ENCODE measurements around the gene ZDHHC7. TPM values are rescaled to one million over a fixed set of nuclear protein-coding genes. Genes with fewer than 3 reads are reported as not detected.

ZDHHC7 gene
- total and polyA plus RNA-seq, 2 of the 8 experiments (the other 6 are each of a cell fraction or from before 2014, with no cell fraction given): 40.5 to 56.3 TPM

GRCh38 chr16:84940670-84941551 lies 70.4 kb downstream of the ZDHHC7 start:
- ChIA-PET CTCF (ENCODE audit: partially characterized antibody) (interaction anchor here (1.2 to 5.1 kb wide), 3 partner anchors 11 to 19 kb away, joined by 3 to 38 read pairs (median 18); no protein-coding TSS in a partner anchor), POLR2A (ENCODE audit: partially characterized antibody) (interaction anchor here (0.6 kb wide), 1 partner anchor 11 kb away, joined by 3 read pairs; no protein-coding TSS in a partner anchor)
- peaks cover 0 to 3% (median 0%) of the 10 kb centered on the region in 4 experiments; a peak in 1 of 7 replicates for H3K4me1 ChIP-seq (replicated peaks in 1 of 4; ENCODE audit: control insufficient read depth in 3 of 4, insufficient read depth in 4 of 4, low read length in 3 of 4)
- peak overlapping the region; percentile 9 for H4K8ac ChIP-seq (ENCODE audit: extremely low read depth, insufficient read depth, low read length)
- H3K4me3 ChIP-seq (ENCODE audit: extremely low read depth in 1 of 4, insufficient read depth in 2 of 4, low read depth in 3 of 4, low read length in 4 of 4): no peak overlapping the region
- no peak overlapping the region for H3K14ac ChIP-seq (ENCODE audit: insufficient read length)
- no peak overlapping the region for H3K4ac ChIP-seq (replicated peaks; ENCODE audit: insufficient read length, low read depth, low read length)
- peak overlapping the region; percentile 46; the same call in 1 of the 2 replicates for H2AFZ ChIP-seq (ENCODE audit: low read length)
- H3K27ac ChIP-seq (ENCODE audit: low read depth, low read length): no peak overlapping the region
- H4K91ac ChIP-seq (replicated peaks; ENCODE audit: insufficient read length, low read length): no peak overlapping the region
- H2BK12ac ChIP-seq (ENCODE audit: low read depth, low read length): no peak overlapping the region
- no peaks in the 10 kb centered on the region for H3K23me2 ChIP-seq (ENCODE audit: low read depth, low read length)
- no peak overlapping the region for H3K23ac ChIP-seq (ENCODE audit: insufficient read length)
- no peaks in the 10 kb centered on the region for H3K79me2 ChIP-seq (ENCODE audit: control insufficient read depth in 1 of 2, insufficient read depth in 2 of 2, low read length in 2 of 2)
- H3K9ac ChIP-seq (replicated peaks in 1 of 4; ENCODE audit: extremely low read depth in 1 of 4, low read depth in 3 of 4, low read length in 3 of 4): no peak overlapping the region
- WGBS, 2 experiments (ENCODE audit: extremely low coverage in 1 of 2, insufficient coverage in 1 of 2, insufficient read length in 1 of 2, insufficient replicate concordance in 2 of 2, low coverage in 1 of 2, low lambda C conversion rate in 2 of 2, missing lambda C conversion rate in 1 of 2): 91% methylated on average over 33 of the region's 41 CpGs; no CpG with 5 or more reads in 1 of the 2 experiments
- H3K27me3 ChIP-seq (replicated peaks in 1 of 4; ENCODE audit: control insufficient read depth in 3 of 4, extremely low read depth in 1 of 4, insufficient read depth in 3 of 4, low read length in 3 of 4): no peaks in the 10 kb centered on the region
- no peaks in the 10 kb centered on the region for H3K9me3 ChIP-seq (ENCODE audit: insufficient read depth in 2 of 2, low read depth in 1 of 2, low read length in 1 of 2)
- no peak overlapping the region for H3K18ac ChIP-seq (ENCODE audit: extremely low read depth, low read length)
- H4K20me1 ChIP-seq (replicated peaks in 1 of 2; ENCODE audit: control insufficient read depth in 1 of 2, insufficient read depth in 2 of 2, low read length in 2 of 2): no peaks in the 10 kb centered on the region
- H2BK5ac ChIP-seq (ENCODE audit: low read depth, low read length): no peak overlapping the region; the same call in 1 of the 2 replicates
- no peaks in the 10 kb centered on the region for H3K36me3 ChIP-seq (ENCODE audit: control insufficient read depth in 2 of 4, insufficient read depth in 4 of 4, low read length in 3 of 4)
- no peak overlapping the region for H2BK15ac ChIP-seq (ENCODE audit: low read length)
- FAIRE-seq: no peak
- DNase-seq (ENCODE audit: low read depth in 1 of 2, low spot score in 2 of 2): no peak
- H3K79me1 ChIP-seq (ENCODE audit: low read depth, low read length): no peaks in the 10 kb centered on the region
- no peak overlapping the region for H3K56ac ChIP-seq (replicated peaks; ENCODE audit: insufficient read length, low read depth, low read length)
- no peak overlapping the region for H4K5ac ChIP-seq (ENCODE audit: insufficient read length, low read depth, low read length)
- H2BK20ac ChIP-seq (ENCODE audit: low read length): no peak overlapping the region
- H3K4me2 ChIP-seq (ENCODE audit: insufficient read depth in 1 of 2, low read depth in 2 of 2, low read length in 2 of 2): no peak overlapping the region
- H2BK120ac ChIP-seq (replicated peaks; ENCODE audit: low read depth, low read length): no peak overlapping the region
- no peak overlapping the region for H2AK5ac ChIP-seq (ENCODE audit: low read depth, low read length)
- TF ChIP-seq E2F6 (IDR thresholded peaks at IDR 0.05) (no peak), PHF8 (conservative IDR thresholded peaks at IDR 0.05; ENCODE audit: low read depth, low read length) (no peak), YY1 (IDR thresholded peaks at IDR 0.05; ENCODE audit: low read depth, low read length) (no peak), RFX5 (IDR thresholded peaks at IDR 0.05; ENCODE audit: borderline replicate concordance, low read depth, low read length) (no peak), GTF2F1 (IDR thresholded peaks at IDR 0.05; ENCODE audit: borderline replicate concordance, low read depth, low read length) (no peak), SP4 (IDR thresholded peaks at IDR 0.05; ENCODE audit: low read length) (no peak), MAX (IDR thresholded peaks at IDR 0.05) (no peak), EGR1 (IDR thresholded peaks at IDR 0.05; ENCODE audit: borderline replicate concordance, low read depth, low read length) (no peak), CHD1 (IDR thresholded peaks at IDR 0.05; ENCODE audit: low read depth, low read length) (no peak)

Data from H1 (cell line).